AG04449 (cell line): ENCODE results near the gene TRRAP.
"Not testable (repeated sequence)": the region's sequence is repeated elsewhere in the genome, so short reads cannot be mapped to it uniquely, and the experiment has no call there.

ENCODE experiments used
- CTCF ChIA-PET: fragments of 350-600 bp; formaldehyde crosslinking; extraction: SDS; loops from one replicate; lab custom pipeline; 2021; ENCODE audit warnings: antibody characterized with exemption; lab: Yijun Ruan, JAX
- POLR2A ChIA-PET: fragments of 400-600, 350-600 bp; formaldehyde crosslinking; extraction: SDS; loops from one replicate; lab custom pipeline; 2020; ENCODE audit warnings: antibody characterized with exemption, inconsistent platforms; lab: Yijun Ruan, JAX
- DNase-seq: peaks from one replicate; pipeline ENCODE4 v3.0.0-alpha.2; 2010; ENCODE audit warnings: low read depth, low spot score
- H3K4me3 ChIP-seq: 2 replicates; pipeline ENCODE4 v1.5.1; 2011; ENCODE audit warnings: low read depth, mild to moderate bottlenecking, control low read depth, low read length
- CTCF ChIP-seq: IDR thresholded peaks from one replicate; pipeline ENCODE4 v1.5.1; 2011; ENCODE audit warnings: mild to moderate bottlenecking, moderate library complexity, low read length, control low read depth, inconsistent platforms; ENCODE audit not compliant: insufficient read depth; ENCODE audit errors: missing control alignments

TRRAP gene

GRCh38 chr7:98836811-98837629, 41.3 kb upstream of the TRRAP start:
- CTCF ChIA-PET, result interaction anchor here (0.6 to 3.1 kb wide), 9 partner anchors 8 to 815 kb away, joined by 3 to 13 read pairs (median 3); no protein-coding TSS in a partner anchor
- peak; percentile 69 for TF ChIP-seq CTCF
- POLR2A ChIA-PET, result no interaction called here
- H3K4me3 ChIP-seq, result no peak overlapping the region
- DNase-seq, result no peak

- H3K4me3 ChIP-seq, result no peak overlapping the region
- TF ChIP-seq CTCF, result no peak
- ChIA-PET CTCF (interaction anchor here (1.6 to 2.7 kb wide), 2 partner anchors 9 to 11 kb away, joined by 4 to 13 read pairs; no protein-coding TSS in a partner anchor), POLR2A (no interaction called here)
- no peak for DNase-seq
These were observed 40.7 kb upstream of the TRRAP start for GRCh38 chr7:98837630-98837972.

- ChIA-PET POLR2A (no interaction called here), CTCF (interaction anchor here (1.3 to 5.1 kb wide), 9 partner anchors 9 to 671 kb away, joined by 5 to 135 read pairs (median 12); no protein-coding TSS in a partner anchor)
These were observed 38.2 kb upstream of the TRRAP start for GRCh38 chr7:98840096-98840495.

GRCh38 chr7:98840722-98841121, 37.6 kb upstream of the TRRAP start:
- DNase-seq, result no peak
- ChIA-PET POLR2A (interaction anchor here (0.6 kb wide), 1 partner anchor 11 kb away, joined by 3 read pairs; no protein-coding TSS in a partner anchor), CTCF (interaction anchor here (0.7 to 5.1 kb wide), 29 partner anchors 9 to 819 kb away, joined by 3 to 135 read pairs (median 6); partner anchors contain the start of genes TMEM130 and TRRAP)
- TF ChIP-seq CTCF, result no peak
- H3K4me3 ChIP-seq, result no peak overlapping the region

More at GRCh38 chr7:98840096-98840495, 38.2 kb upstream of the TRRAP start:
- no peak for TF ChIP-seq CTCF
- no peak overlapping the region for H3K4me3 ChIP-seq
- DNase-seq, result no peak

GRCh38 chr7:98841179-98841997, 36.9 kb upstream of the TRRAP start:
- peak; percentile 28 for DNase-seq
- no peak overlapping the region for H3K4me3 ChIP-seq
- peak; percentile 98 for TF ChIP-seq CTCF
- CTCF ChIA-PET, result interaction anchor here (0.6 to 5.1 kb wide), 36 partner anchors 10 to 819 kb away, joined by 3 to 135 read pairs (median 6); partner anchors contain the start of genes TMEM130 and TRRAP
- POLR2A ChIA-PET, result interaction anchor here (0.6 kb wide), 1 partner anchor 10 kb away, joined by 3 read pairs; no protein-coding TSS in a partner anchor

- CTCF ChIA-PET, result interaction anchor here (0.6 to 5.1 kb wide), 18 partner anchors 10 to 820 kb away, joined by 3 to 135 read pairs (median 7); partner anchors contain the start of genes TMEM130 and TRRAP
- H3K4me3 ChIP-seq, DNase-seq, POLR2A ChIA-PET: not testable (repeated sequence)
These were observed 35.8 kb upstream of the TRRAP start for GRCh38 chr7:98842552-98842951.
